Activated T-cell treated with anti-CD3 and anti-CD28 coated beads, Interleukin-2, amount 50 U/mL, for 4 hours (primary cell): Measurements from ENCODE around the gene GLYAT. TPM values are rescaled to one million over a fixed set of nuclear protein-coding genes. Genes with fewer than 3 reads are reported as not detected.
A peak's percentile ranks its signal among the peaks of the same experiment; 100 is the strongest.

Source experiments
- ATAC-seq, 2 donors: fragments of 200-7000 bp; cut with Tn5 transposase; one replicate each; pipeline ENCODE4 v1.10.0; 2021
- DNase-seq: peaks from one replicate; pipeline ENCODE4 v3.0.0-alpha.2; 2020
- H3K27me3 Mint-ChIP-seq: one replicate; pipeline ENCODE4 v1.8.0; 2021; ENCODE audit warnings: low read depth, mixed read lengths
- H3K36me3 Mint-ChIP-seq: one replicate; pipeline ENCODE4 v1.8.0; 2022; ENCODE audit warnings: mixed read lengths; ENCODE audit not compliant: insufficient read depth
- H3K4me1 Mint-ChIP-seq: one replicate; pipeline ENCODE4 v1.8.0; 2021; ENCODE audit warnings: low read depth, mixed read lengths
- H3K4me3 Mint-ChIP-seq: one replicate; pipeline ENCODE4 v1.8.0; 2021; ENCODE audit warnings: mild to moderate bottlenecking, moderate library complexity, mixed read lengths
- H3K9me3 Mint-ChIP-seq: one replicate; pipeline ENCODE4 v1.8.0; 2021; ENCODE audit warnings: mixed read lengths
- total RNA-seq, 3 donors: library from RNA; stranded (reverse); gene quantifications; one replicate each; pipeline ENCODE4 v1.2.1, GENCODE V29; 2021

The GLYAT gene, protein sequence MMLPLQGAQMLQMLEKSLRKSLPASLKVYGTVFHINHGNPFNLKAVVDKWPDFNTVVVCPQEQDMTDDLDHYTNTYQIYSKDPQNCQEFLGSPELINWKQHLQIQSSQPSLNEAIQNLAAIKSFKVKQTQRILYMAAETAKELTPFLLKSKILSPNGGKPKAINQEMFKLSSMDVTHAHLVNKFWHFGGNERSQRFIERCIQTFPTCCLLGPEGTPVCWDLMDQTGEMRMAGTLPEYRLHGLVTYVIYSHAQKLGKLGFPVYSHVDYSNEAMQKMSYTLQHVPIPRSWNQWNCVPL
- total RNA-seq, result not detected

DNA sequence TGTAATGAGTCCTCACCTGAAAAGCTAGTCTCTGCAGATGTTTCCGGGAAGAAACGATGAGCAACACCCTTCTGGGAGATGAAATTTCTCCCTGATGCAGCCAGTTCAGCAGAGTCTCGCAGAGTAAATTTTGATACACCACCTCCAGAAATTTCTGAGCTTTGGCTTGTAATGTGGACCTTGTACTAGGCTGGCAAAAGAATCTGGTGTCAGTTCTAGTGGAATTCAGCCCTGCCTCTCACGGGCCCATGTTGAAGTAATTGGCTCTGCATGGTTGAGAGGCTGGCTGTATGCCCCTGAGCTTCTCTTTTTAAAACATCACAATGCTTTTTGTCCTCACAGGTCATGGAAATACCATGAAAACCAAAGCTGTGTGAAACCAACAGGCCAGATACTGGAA is at the start of gene GLYAT:
Gene GLYAT (minus strand): TSS at position 125 of the 400 bp plus-strand sequence. CDS start 7,447 bp downstream, outside the sequence.
- no peaks in the 10 kb centered on the region for H3K9me3 Mint-ChIP-seq
- peaks cover 4% of the 10 kb centered on the region for H3K27me3 Mint-ChIP-seq
- ATAC-seq, result no peak
- H3K4me3 Mint-ChIP-seq, result no peak within 1 kb of the TSS
- no peak for DNase-seq
- H3K36me3 Mint-ChIP-seq, result no peaks in the 10 kb centered on the region
- H3K4me1 Mint-ChIP-seq, result peaks cover 23% of the 10 kb centered on the region

DNA sequence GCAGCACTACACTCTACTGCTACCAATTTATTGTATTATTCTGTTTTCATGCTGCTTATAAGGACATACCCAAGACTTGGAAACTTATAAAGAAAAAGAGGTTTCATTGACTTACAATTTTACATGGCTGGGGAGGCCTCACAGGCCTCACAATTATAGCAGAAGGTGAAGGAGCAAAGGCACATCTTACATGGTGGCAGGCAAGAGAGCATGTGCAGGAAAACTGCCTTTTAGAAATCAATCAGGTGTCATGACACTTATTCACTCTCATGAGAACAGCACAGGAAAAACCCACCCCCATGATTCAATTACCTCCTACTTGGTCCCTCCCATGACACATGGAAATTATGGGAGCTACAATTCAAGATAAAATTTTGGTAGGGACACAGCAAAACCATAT is 49.6 kb upstream of the GLYAT start:
- Mint-ChIP-seq H3K9me3 (no peaks in the 10 kb centered on the region), H3K4me3 (no peak overlapping the region), H3K4me1 (no peaks in the 10 kb centered on the region), H3K36me3 (no peaks in the 10 kb centered on the region), H3K27me3 (no peaks in the 10 kb centered on the region)
- ATAC-seq (no peak), DNase-seq (no peak)

DNA sequence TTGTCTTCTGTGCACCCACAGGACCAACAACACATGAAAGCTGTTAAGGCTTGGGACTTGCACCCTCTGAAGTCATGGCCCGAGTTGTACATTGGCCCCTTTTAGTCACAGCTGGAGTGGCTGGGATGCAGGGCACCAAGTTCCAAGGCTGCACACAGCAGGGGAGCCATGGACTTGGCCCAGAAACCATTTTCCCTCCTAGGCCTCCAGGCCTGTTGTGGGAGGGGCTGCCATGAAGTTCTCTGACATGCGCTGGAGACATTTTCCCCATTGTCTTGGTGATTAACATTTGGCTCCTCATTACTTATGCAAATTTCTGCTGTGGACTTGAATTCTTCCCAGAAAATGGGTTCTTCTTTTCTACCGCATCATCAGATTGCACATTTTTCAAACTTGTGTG is 48.8 kb upstream of the GLYAT start:
- H3K4me1 Mint-ChIP-seq, result no peaks in the 10 kb centered on the region
- no peak overlapping the region for H3K4me3 Mint-ChIP-seq
- no peak for ATAC-seq
- H3K27me3 Mint-ChIP-seq, result no peaks in the 10 kb centered on the region
- H3K36me3 Mint-ChIP-seq, result no peaks in the 10 kb centered on the region
- no peaks in the 10 kb centered on the region for H3K9me3 Mint-ChIP-seq
- DNase-seq, result no peak

DNA sequence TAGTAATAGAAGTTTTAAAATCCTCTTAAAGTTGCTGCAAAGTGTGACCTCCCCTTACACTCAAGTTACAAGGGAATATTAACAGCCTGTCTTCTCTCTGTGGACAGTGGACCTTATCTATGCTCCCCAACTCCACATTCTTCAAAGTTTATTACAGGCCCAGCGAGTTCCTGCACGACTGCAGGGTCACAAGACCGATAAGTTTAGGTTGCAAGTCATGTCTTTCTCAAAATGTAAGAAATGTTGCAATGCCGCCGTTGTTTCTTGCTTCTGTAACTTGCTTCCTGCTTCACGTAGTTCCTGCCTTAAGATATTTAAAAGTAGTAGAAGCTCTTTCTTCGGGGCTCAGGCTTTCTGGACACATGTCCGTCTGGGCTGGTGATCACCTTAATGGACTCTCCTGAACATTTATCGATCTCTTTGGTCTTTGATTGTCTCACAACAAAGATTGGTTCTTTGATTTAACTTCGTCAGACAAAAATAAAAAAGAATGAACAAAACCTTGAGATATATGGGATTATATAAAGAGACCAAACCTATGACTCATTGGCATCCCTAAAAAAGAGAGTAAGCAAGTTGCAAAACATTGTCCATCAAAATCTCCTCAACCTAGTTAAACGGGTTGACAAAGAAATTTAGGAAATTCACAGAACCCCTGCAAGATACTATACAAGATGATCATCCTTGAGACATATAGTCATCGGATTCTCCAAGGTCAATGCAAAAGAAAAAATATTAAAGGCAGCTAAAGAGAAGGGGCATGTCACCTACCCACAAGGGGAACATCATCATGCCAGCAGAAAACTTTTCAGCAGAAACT is 45.4 kb upstream of the GLYAT start:
- no peak overlapping the region for H3K4me3 Mint-ChIP-seq
- no peaks in the 10 kb centered on the region for H3K36me3 Mint-ChIP-seq

DNA sequence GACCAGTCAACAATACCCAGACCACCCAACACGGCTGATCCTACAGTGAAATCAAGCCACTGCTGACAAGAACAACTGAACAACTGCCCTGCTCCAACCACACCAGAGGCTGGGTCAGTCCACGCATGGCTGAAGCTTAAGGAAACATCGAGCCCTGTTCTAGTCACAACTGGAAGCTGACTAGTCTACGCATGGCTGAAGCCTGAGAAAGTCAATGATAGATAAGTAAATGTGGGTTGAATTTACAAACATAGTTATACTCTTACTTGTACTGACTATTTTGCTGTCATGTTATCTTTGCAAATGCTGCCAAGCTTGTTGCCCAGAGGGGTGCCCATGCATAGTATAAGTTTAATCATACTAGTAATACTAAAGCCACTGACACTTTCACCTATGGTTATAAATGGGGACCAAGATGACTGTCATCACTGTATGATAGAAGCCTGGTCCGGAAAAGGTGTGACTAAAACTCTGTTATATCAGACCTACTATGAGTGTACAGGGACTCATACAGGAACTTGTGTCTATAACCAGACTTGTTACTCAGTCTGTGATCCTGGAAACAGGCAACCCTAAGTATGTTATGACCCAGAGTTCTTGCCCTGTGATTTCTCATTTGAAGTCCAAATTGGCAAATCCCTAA is 43.4 kb upstream of the GLYAT start:
- no peak for DNase-seq
- Mint-ChIP-seq H3K27me3 (peaks cover 7% of the 10 kb centered on the region), H3K4me1 (no peaks in the 10 kb centered on the region), H3K4me3 (no peak overlapping the region), H3K9me3 (no peaks in the 10 kb centered on the region), H3K36me3 (no peaks in the 10 kb centered on the region)
- ATAC-seq, result peak; percentile 40 to 60

More for the DNA sequence above, 45.4 kb upstream of the GLYAT start:
- no peak for ATAC-seq
- Mint-ChIP-seq H3K4me1 (no peaks in the 10 kb centered on the region), H3K27me3 (peaks cover 3% of the 10 kb centered on the region), H3K9me3 (no peaks in the 10 kb centered on the region)
- no peak for DNase-seq

DNA sequence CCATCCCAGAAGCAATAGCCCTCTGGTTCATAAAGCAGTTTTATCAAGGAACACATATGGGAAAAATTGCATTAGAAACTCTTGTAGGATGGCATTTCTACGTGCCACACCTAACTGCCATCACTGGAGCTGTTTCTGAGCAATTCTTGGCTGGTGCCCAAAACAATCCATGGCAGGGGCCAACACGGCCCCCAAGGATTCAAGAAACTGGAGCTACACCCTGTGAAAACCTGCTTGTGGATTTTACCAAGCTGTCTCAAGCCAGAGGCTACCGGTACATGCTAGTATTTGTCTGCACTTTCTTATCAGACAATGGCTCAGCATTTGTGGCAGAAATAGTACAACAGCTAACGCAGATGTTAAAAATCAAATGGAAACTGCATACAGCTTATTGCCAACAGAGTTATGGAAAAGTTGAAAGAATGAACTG is 42.4 kb upstream of the GLYAT start:
- Mint-ChIP-seq H3K4me3 (no peak overlapping the region), H3K4me1 (no peaks in the 10 kb centered on the region), H3K27me3 (peaks cover 7% of the 10 kb centered on the region), H3K9me3 (no peaks in the 10 kb centered on the region), H3K36me3 (no peaks in the 10 kb centered on the region)
- DNase-seq (no peak), ATAC-seq (no peak)

DNA sequence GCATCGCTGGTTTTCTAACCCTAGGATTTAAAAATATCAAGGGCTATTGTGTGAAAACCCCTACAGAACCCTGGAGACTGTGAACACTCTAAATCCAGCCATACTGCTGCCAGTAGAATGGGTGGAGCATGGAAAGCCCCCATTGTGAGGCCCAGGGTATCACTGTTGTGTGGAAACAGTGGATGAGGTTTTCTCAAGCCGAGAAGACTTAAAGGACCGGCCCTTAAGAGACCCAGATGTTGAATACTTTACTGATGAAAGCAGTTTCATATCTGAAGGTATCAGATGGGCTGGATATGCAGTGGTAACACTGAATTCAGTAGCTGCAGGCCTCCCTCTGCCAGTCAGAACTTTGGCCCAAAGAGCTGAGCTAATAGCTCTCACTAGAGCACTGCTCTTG is 41.6 kb upstream of the GLYAT start:
- DNase-seq (no peak), ATAC-seq (no peak)
- H3K4me1 Mint-ChIP-seq, result no peaks in the 10 kb centered on the region
- H3K27me3 Mint-ChIP-seq, result peaks cover 7% of the 10 kb centered on the region
- no peak overlapping the region for H3K4me3 Mint-ChIP-seq
- H3K9me3 Mint-ChIP-seq, result no peaks in the 10 kb centered on the region
- H3K36me3 Mint-ChIP-seq, result no peaks in the 10 kb centered on the region

DNA sequence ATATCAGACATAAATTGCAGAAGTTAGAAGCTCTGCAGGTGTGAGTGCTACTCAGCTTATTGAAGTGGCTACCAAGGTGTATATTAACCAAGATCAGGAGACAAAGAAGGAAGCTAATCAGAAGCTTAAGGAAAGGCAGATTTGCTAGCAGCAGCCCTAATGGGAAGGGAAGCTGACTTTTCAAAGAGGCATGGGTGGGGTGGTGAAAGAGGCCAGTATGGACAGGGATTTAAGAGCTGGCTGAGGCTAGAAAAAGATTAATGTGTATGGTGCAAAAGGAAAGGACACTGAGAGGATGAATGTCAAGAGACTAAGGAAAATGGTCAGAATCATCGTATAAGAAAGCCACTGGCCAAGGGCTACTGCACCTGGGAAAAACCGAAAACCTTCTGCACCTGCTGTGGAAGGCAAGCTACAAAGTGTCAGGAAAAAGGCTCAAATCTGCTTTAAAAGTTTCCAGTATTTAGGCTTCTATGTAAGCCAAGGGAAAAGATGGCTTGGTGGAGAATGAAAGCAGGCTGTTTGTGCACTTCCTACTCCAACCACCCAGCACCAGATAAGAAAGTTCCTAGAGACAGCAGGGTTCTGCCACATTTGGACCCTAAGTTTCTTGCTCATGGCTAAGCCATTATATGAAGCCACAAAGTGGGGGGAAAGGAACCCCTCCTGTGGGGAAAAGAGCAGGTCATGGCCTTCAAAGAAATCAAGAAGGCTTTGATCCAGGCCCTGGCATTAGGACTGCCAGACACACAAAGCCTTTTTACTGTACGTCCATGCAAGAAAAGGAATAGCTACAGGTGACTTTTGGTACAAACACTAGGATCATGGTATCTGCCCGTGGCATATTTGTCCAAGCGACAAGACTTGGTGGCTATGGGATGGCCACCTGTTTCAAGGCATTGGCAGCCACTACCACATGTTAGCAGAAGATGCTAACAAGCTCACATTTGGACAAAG is 40.9 kb upstream of the GLYAT start:
- no peaks in the 10 kb centered on the region for H3K36me3 Mint-ChIP-seq
- no peak overlapping the region for H3K4me3 Mint-ChIP-seq
- no peaks in the 10 kb centered on the region for H3K4me1 Mint-ChIP-seq
- no peaks in the 10 kb centered on the region for H3K9me3 Mint-ChIP-seq
- no peak for DNase-seq
- peaks cover 7% of the 10 kb centered on the region for H3K27me3 Mint-ChIP-seq
- ATAC-seq, result no peak

DNA sequence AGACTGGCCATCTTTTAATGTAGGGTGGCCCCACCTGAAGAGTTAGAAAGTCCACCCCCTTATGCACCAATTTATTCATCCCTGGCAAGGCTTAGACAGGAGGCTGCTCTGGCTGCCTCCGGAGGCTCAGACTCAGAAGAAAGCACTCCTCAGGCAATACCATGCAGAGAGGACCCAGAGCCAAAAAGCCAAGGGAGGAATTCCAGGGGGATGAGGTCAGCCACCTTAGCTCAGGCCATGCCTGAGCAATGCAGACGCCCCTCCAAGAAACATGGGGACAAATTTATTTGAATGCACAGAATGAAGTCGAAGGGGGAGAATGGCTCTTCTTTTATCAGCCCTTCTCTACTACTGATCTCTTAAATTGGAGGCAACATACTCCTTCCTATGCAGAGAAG is 39.7 kb upstream of the GLYAT start:
- DNase-seq (no peak), ATAC-seq (no peak)
- Mint-ChIP-seq H3K9me3 (no peaks in the 10 kb centered on the region), H3K36me3 (no peaks in the 10 kb centered on the region), H3K4me1 (no peaks in the 10 kb centered on the region), H3K4me3 (no peak overlapping the region), H3K27me3 (peaks cover 7% of the 10 kb centered on the region)

DNA sequence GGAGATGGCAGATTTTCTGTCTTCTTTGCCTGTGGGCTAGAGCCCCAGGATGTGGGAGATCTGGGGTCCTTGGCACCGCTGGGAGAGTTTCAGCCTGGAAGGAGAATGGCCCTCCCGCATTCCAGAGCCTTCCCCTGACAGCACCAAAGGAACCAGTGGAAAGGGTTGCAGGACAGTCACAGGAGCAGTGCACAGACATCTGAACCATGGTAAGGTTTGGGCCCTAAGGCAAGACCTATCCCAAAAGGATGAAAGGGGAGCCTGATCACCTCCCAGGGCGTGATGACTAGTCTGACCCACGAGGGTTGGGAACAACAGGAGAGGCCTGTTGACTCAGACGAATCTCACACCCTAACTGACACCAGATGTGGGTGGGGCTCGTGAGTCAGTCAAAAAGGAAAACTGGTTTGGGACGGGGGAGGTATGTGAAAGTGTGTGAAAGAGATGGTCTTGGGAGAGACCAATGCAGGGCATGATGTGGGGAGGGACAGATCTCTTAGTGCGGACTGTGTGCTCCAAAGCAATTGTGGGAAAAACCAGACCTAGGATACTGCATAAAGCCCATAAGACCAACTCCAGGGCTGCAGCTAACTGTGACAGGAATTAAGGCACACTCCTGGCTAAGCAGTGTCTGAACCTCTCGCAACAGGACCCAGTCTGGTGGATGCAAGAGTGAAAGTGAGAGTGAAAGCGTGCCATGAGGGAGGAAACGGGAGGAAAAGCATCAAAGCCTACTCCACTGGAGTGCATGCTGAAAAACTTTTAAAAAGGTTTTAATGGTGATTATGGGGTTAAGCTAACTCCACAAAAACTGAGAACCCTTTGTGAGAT is 39.1 kb upstream of the GLYAT start:
- H3K4me1 Mint-ChIP-seq, result no peaks in the 10 kb centered on the region
- H3K27me3 Mint-ChIP-seq, result peaks cover 9% of the 10 kb centered on the region
- no peak for DNase-seq

DNA sequence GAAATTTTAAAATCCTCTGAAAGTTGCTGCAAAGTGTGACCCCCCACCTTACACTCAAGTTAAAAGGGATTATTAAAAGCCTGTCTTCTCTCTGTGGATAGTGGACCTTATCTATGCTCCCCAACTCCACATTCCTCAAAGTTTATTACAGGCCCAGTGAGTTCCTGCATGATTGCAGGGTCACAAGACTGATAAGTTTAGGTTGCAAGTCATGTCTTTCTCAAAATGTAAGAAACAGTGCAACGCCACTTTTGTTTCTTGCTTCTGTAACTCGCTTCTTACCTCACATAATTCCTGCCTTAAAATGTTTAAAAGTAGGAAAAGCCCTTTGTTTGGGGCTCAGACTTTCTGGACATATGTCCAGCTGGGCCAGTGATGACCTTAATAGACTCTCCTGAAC is 38.4 kb upstream of the GLYAT start:
- DNase-seq (no peak), ATAC-seq (no peak)
- no peak overlapping the region for H3K4me3 Mint-ChIP-seq
- H3K36me3 Mint-ChIP-seq, result no peaks in the 10 kb centered on the region
- no peaks in the 10 kb centered on the region for H3K4me1 Mint-ChIP-seq
- H3K9me3 Mint-ChIP-seq, result no peaks in the 10 kb centered on the region
- peaks cover 9% of the 10 kb centered on the region for H3K27me3 Mint-ChIP-seq

More for the DNA sequence above, 39.1 kb upstream of the GLYAT start:
- Mint-ChIP-seq H3K9me3 (no peaks in the 10 kb centered on the region), H3K4me3 (no peak overlapping the region), H3K36me3 (no peaks in the 10 kb centered on the region)
- no peak for ATAC-seq

DNA sequence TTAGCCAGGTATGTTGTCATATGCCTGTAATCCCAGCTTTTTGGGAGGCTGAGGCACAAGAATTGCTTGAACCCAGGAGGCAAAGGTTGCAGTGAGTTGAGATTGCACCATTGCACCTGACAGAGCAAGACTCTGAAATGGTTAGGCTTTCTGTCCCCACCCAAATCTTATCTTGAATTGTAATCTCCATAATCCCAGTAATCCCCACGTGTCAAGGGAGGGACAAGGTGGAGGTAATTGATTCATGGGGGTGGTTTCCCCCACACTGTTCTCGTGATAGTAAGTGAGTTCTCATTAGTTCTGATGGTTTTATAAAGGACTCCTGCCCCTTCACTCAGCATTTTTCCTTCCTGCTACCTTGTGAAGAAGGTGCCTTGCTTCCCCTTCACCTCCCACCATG is 37.6 kb upstream of the GLYAT start:
- DNase-seq (no peak), ATAC-seq (no peak)
- Mint-ChIP-seq H3K27me3 (peaks cover 11% of the 10 kb centered on the region), H3K36me3 (no peaks in the 10 kb centered on the region), H3K4me3 (no peak overlapping the region), H3K9me3 (no peaks in the 10 kb centered on the region), H3K4me1 (no peaks in the 10 kb centered on the region)

DNA sequence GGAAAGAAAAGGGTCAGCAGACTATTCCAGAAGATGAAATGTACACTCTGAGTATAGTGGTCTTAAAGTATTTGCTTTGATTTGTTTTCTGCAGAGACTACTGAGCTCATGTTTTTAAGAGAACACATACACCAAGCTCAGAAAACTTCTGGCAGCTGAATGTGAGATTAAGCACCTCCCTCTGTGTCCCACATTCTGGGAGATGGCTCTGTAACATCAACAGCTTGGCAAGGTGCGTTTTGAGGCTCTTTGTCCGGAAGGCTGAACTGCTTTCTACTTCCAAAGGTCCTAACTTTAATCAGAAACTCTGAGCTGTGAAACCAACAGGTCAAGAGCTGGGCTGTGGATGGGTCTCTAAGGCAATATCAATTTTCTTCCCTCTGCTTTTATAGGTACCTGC is 36.4 kb upstream of the GLYAT start:
- Mint-ChIP-seq H3K36me3 (no peaks in the 10 kb centered on the region), H3K27me3 (peaks cover 9% of the 10 kb centered on the region), H3K4me3 (no peak overlapping the region), H3K9me3 (no peaks in the 10 kb centered on the region), H3K4me1 (no peaks in the 10 kb centered on the region)
- DNase-seq, result no peak
- no peak for ATAC-seq
